Measurements from ENCODE around the gene LMOD3.
A peak's percentile ranks its signal among the peaks of the same experiment; 100 is the strongest.

Gene LMOD3

GRCh38 chr3:69094467-69095205 is 27.8 kb downstream of the LMOD3 start:
- no peak for DNase-seq (ENCODE audit: extremely low read depth in 1 of 2, low read depth in 1 of 2)

- no peak for DNase-seq (ENCODE audit: extremely low read depth in 1 of 2, low read depth in 1 of 2)
Observed at GRCh38 chr3:69092030-69092516, 30.3 kb downstream of the LMOD3 start.

GRCh38 chr3:69091389-69092029 is 30.9 kb downstream of the LMOD3 start:
- no peak for DNase-seq (ENCODE audit: extremely low read depth in 1 of 2, low read depth in 1 of 2)

- no peak for DNase-seq (ENCODE audit: extremely low read depth in 1 of 2, low read depth in 1 of 2)
Observed at GRCh38 chr3:69090021-69090420, 32.4 kb downstream of the LMOD3 start.

GRCh38 chr3:69088063-69088462 is 34.3 kb downstream of the LMOD3 start:
- no peak for DNase-seq (ENCODE audit: extremely low read depth in 1 of 2, low read depth in 1 of 2)

- DNase-seq (ENCODE audit: extremely low read depth in 1 of 2, low read depth in 1 of 2), result no peak
Observed at GRCh38 chr3:69087030-69087791, 35.2 kb downstream of the LMOD3 start.

- DNase-seq (ENCODE audit: extremely low read depth in 1 of 2, low read depth in 1 of 2), result peak; percentile 38 to 66
Observed at GRCh38 chr3:69085833-69086722, 36.3 kb downstream of the LMOD3 start.

- no peak for DNase-seq (ENCODE audit: extremely low read depth in 1 of 2, low read depth in 1 of 2)
Observed at GRCh38 chr3:69085168-69085832, 37.1 kb downstream of the LMOD3 start.

GRCh38 chr3:69084326-69085167 is 37.8 kb downstream of the LMOD3 start, which contains the start of gene ARL6IP5:
TSS of gene ARL6IP5 (plus strand) at chr3:69084937. CDS start at chr3:69085048, 111 bp downstream.
- peak; percentile 71 to 84 for DNase-seq (ENCODE audit: extremely low read depth in 1 of 2, low read depth in 1 of 2)

- peak; percentile 28 to 34 for DNase-seq (ENCODE audit: extremely low read depth in 1 of 2, low read depth in 1 of 2)
Observed at GRCh38 chr3:69082805-69083204, 39.6 kb downstream of the LMOD3 start.

GRCh38 chr3:69082361-69082760 is 40.0 kb downstream of the LMOD3 start:
- DNase-seq (ENCODE audit: extremely low read depth in 1 of 2, low read depth in 1 of 2), result no peak

GRCh38 chr3:69081583-69082262 is 40.7 kb downstream of the LMOD3 start:
- no peak for DNase-seq (ENCODE audit: extremely low read depth in 1 of 2, low read depth in 1 of 2)

- peak; percentile 78 to 89 for DNase-seq (ENCODE audit: extremely low read depth in 1 of 2, low read depth in 1 of 2)
Observed at GRCh38 chr3:69080233-69080920, 42.0 kb downstream of the LMOD3 start, which contains the start of gene UBA3. TSS of gene UBA3 (minus strand) at chr3:69080365. CDS start at chr3:69080353, 12 bp downstream.

- DNase-seq (ENCODE audit: extremely low read depth in 1 of 2, low read depth in 1 of 2), result no peak
Observed at GRCh38 chr3:69079269-69080159, 42.9 kb downstream of the LMOD3 start.

GRCh38 chr3:69072928-69073327 is 49.5 kb downstream of the LMOD3 start:
- no peak for DNase-seq (ENCODE audit: extremely low read depth in 1 of 2, low read depth in 1 of 2)

GRCh38 chr3:69066121-69066520 is 56.3 kb downstream of the LMOD3 start:
- no peak for DNase-seq (ENCODE audit: extremely low read depth in 1 of 2, low read depth in 1 of 2)
